Astrocyte (in vitro differentiated cells and primary cell): Measurements from ENCODE around the gene GLYATL3. TPM values are rescaled to one million over a fixed set of nuclear protein-coding genes. Genes with fewer than 3 reads are reported as not detected.

Source experiments
- DNase-seq: peaks from one replicate; pipeline ENCODE4 v3.0.0-alpha.2; 2010; ENCODE audit warnings: low read depth
- FAIRE-seq: peaks from 2 replicates; lab custom pipeline; 2011; peaks lifted over from hg19 to GRCh38; lab: Jason Lieb, UNC
- H2AFZ ChIP-seq: 2 replicates; pipeline ENCODE4 v1.6.0; 2012; ENCODE audit warnings: low read depth, low read length, inconsistent platforms
- H3K27ac ChIP-seq: 2 replicates; pipeline ENCODE4 v1.5.1; 2011; ENCODE audit warnings: low read depth, low read length, inconsistent platforms
- H3K27me3 ChIP-seq: 2 replicates; pipeline ENCODE4 v1.6.0; 2011; ENCODE audit warnings: low read length, inconsistent platforms; ENCODE audit not compliant: insufficient read depth
- H3K36me3 ChIP-seq: 2 replicates; pipeline ENCODE4 v1.5.1; 2011; ENCODE audit warnings: low read length, inconsistent platforms; ENCODE audit not compliant: insufficient read depth
- H3K4me1 ChIP-seq: 2 replicates; pipeline ENCODE4 v1.5.1; 2011; ENCODE audit warnings: low read length, inconsistent platforms; ENCODE audit not compliant: insufficient read depth
- H3K4me2 ChIP-seq: 2 replicates; pipeline ENCODE4 v1.6.0; 2012; ENCODE audit warnings: low read length, inconsistent platforms
- H3K4me3 ChIP-seq: 2 replicates; pipeline ENCODE4 v1.5.1; 2011; ENCODE audit warnings: low read depth, mild to moderate bottlenecking, low read length, inconsistent platforms; ENCODE audit not compliant: insufficient read depth
- H3K79me2 ChIP-seq: 2 replicates; pipeline ENCODE4 v1.6.0; 2012; ENCODE audit warnings: mild to moderate bottlenecking, low read length, inconsistent platforms; ENCODE audit not compliant: insufficient read depth
- H3K9ac ChIP-seq: 2 replicates; pipeline ENCODE4 v1.6.0; 2012; ENCODE audit warnings: mild to moderate bottlenecking, low read length, inconsistent platforms
- H3K9me3 ChIP-seq: 2 replicates; pipeline ENCODE4 v1.5.1; 2012; ENCODE audit warnings: low read depth, mild to moderate bottlenecking, low read length, inconsistent platforms; ENCODE audit not compliant: insufficient read depth
- H4K20me1 ChIP-seq: 2 replicates; pipeline ENCODE4 v1.6.0; 2012; ENCODE audit warnings: low read length, inconsistent platforms; ENCODE audit not compliant: insufficient read depth
- H3K27ac Mint-ChIP-seq: one replicate; pipeline ENCODE4 v1.8.0; 2021; ENCODE audit warnings: mild to moderate bottlenecking, mixed read lengths; ENCODE audit not compliant: unreplicated experiment
- H3K27me3 Mint-ChIP-seq: one replicate; pipeline ENCODE4 v1.8.0; 2021; ENCODE audit warnings: low read depth, mixed read lengths; ENCODE audit not compliant: unreplicated experiment
- H3K36me3 Mint-ChIP-seq: one replicate; pipeline ENCODE4 v1.8.0; 2021; ENCODE audit warnings: low read depth, mixed read lengths; ENCODE audit not compliant: unreplicated experiment
- H3K4me1 Mint-ChIP-seq: one replicate; pipeline ENCODE4 v1.8.0; 2021; ENCODE audit warnings: low read depth, mixed read lengths; ENCODE audit not compliant: unreplicated experiment
- H3K4me3 Mint-ChIP-seq: one replicate; pipeline ENCODE4 v1.8.0; 2021; ENCODE audit warnings: mild to moderate bottlenecking, moderate library complexity, mixed read lengths; ENCODE audit not compliant: unreplicated experiment
- H3K9me3 Mint-ChIP-seq: one replicate; pipeline ENCODE4 v1.8.0; 2021; ENCODE audit warnings: mild to moderate bottlenecking, mixed read lengths; ENCODE audit not compliant: unreplicated experiment
- EZH2 ChIP-seq: IDR thresholded peaks from 2 replicates; pipeline ENCODE4 v1.6.1; 2012; ENCODE audit warnings: mild to moderate bottlenecking, low read length, inconsistent platforms; ENCODE audit not compliant: insufficient read depth
- total RNA-seq: library from RNA; stranded (reverse); gene quantifications from 2 replicates; pipeline ENCODE4 v1.2.1, GENCODE V29; 2021
- TF ChIP-seq, protein P1 (sequence below): IDR thresholded peaks from 2 replicates; pipeline ENCODE4 v1.5.1; 2011; ENCODE audit warnings: low read depth, mild to moderate bottlenecking, inconsistent platforms, low read length, moderate library complexity; ENCODE audit not compliant: insufficient read depth

GLYATL3 gene
- total RNA-seq, 1 donor from 2014 or later = not detected

DNA sequence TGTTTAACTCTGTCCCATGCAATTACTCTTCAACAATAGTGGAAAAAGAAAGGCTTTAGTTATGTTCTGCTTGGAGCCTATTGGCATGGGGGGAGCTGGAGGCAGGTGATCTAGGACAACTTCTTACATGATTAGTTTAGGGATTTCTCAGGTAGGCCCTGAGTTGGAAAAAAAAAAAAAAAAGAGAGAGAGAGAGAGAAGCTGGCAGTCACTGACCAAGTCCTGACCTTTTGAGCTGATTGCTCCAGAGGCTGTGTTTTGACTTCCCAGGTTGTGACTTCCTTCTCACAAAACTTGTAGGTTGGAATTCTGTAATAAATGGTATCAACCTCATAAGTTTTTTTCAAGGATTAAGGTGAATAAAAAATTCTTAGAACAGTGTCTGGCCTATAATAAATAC lies 58.5 kb downstream of the GLYATL3 start:
- Histone ChIP-seq H3K4me3 (no peak overlapping the region), H3K9ac (no peak overlapping the region), H4K20me1 (no peaks in the 10 kb centered on the region), H3K36me3 (no peaks in the 10 kb centered on the region), H3K4me1 (peaks cover 14% of the 10 kb centered on the region), H3K27me3 (no peaks in the 10 kb centered on the region), H3K27ac (no peak overlapping the region), H3K4me2 (no peak overlapping the region), H3K79me2 (peaks cover 5% of the 10 kb centered on the region), H2AFZ (no peak overlapping the region), H3K9me3 (no peaks in the 10 kb centered on the region)
- FAIRE-seq = no peak
- DNase-seq = no peak
- no peak overlapping the region for H3K4me3 Mint-ChIP-seq
- H3K36me3 Mint-ChIP-seq = no peaks in the 10 kb centered on the region
- H3K9me3 Mint-ChIP-seq = no peaks in the 10 kb centered on the region
- H3K27me3 Mint-ChIP-seq = no peaks in the 10 kb centered on the region
- no peak for TF ChIP-seq EZH2
- TF ChIP-seq, protein P1, sequence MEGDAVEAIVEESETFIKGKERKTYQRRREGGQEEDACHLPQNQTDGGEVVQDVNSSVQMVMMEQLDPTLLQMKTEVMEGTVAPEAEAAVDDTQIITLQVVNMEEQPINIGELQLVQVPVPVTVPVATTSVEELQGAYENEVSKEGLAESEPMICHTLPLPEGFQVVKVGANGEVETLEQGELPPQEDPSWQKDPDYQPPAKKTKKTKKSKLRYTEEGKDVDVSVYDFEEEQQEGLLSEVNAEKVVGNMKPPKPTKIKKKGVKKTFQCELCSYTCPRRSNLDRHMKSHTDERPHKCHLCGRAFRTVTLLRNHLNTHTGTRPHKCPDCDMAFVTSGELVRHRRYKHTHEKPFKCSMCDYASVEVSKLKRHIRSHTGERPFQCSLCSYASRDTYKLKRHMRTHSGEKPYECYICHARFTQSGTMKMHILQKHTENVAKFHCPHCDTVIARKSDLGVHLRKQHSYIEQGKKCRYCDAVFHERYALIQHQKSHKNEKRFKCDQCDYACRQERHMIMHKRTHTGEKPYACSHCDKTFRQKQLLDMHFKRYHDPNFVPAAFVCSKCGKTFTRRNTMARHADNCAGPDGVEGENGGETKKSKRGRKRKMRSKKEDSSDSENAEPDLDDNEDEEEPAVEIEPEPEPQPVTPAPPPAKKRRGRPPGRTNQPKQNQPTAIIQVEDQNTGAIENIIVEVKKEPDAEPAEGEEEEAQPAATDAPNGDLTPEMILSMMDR = no peak
- no peaks in the 10 kb centered on the region for H3K4me1 Mint-ChIP-seq
- no peak overlapping the region for H3K27ac Mint-ChIP-seq

DNA sequence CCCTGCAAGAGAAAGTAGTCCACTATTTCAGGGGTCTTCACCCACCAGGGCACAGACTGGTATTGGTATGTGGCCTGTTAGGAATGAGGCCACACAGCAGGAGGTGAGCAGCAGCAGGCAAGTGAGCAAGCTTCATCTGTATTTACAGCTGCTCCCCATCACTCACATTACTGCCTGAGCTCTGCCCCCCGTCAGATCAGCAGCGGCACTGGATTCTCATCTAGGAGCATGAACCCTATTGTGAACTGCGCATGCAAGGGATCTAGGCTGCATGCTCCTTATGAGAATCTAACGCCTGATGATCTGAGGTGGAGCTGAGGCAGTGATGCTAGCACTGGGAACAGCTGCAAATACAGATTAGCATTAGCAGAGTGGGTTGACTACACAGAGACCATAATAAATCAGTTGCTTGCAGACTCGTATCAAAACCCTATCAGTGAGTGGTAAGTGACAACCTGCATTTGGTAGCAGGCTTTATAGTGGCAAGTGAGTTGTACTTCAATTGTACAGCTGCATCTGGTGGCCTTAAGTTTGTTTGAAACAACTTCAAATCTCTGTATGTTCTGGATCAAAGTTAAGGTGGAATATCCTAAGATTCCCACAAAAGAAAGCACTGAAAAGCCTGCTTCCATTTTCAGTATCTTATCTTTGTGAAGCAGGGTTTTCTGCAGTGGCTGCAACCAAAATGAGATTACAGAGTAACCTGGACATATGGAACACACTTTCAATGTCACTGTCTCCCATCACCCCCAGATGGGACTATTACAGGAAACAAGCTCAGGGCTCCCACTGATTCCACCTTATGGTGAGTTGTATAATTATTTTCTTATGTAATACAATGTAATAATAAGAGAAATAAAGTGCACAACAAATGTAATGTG lies 63.5 kb downstream of the GLYATL3 start:
- peaks cover 5% of the 10 kb centered on the region for H3K4me1 Mint-ChIP-seq
- no peak for FAIRE-seq
- no peaks in the 10 kb centered on the region for H3K79me2 ChIP-seq
- no peak overlapping the region for H3K9ac ChIP-seq
- H3K36me3 ChIP-seq = no peaks in the 10 kb centered on the region
- H3K27ac ChIP-seq = no peak overlapping the region
- H3K4me1 ChIP-seq = peaks cover 7% of the 10 kb centered on the region
- no peaks in the 10 kb centered on the region for H3K9me3 ChIP-seq
- no peak for TF ChIP-seq EZH2
- TF ChIP-seq, protein P1 = no peak
- H3K4me3 ChIP-seq = no peak overlapping the region
- H2AFZ ChIP-seq = no peak overlapping the region
- no peaks in the 10 kb centered on the region for H4K20me1 ChIP-seq
- H3K36me3 Mint-ChIP-seq = no peaks in the 10 kb centered on the region
- H3K27ac Mint-ChIP-seq = no peak overlapping the region
- no peaks in the 10 kb centered on the region for H3K27me3 ChIP-seq
- H3K9me3 Mint-ChIP-seq = no peaks in the 10 kb centered on the region
- no peaks in the 10 kb centered on the region for H3K27me3 Mint-ChIP-seq
- DNase-seq = no peak
- H3K4me2 ChIP-seq = no peak overlapping the region
- no peak overlapping the region for H3K4me3 Mint-ChIP-seq

DNA sequence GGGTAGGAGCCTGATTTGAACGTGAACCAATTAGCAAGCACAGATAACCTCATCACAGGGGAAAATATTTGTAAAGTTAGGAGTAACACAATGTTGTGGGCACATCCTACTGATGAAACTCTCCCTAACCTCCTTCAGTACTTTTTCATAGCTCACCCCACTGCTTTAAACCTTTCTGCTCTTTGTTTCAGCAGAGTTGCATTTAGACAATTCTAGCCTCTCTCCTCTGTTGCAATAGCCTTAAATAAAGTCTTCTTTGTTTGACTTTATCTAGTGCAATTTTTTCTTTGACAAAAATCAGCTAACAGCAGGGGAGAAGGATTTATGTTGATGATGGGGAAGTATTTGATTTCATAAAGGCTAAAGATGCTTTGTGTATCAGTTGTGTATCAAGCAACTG lies 64.8 kb downstream of the GLYATL3 start:
- Mint-ChIP-seq H3K27me3 (no peaks in the 10 kb centered on the region), H3K9me3 (no peaks in the 10 kb centered on the region), H3K4me3 (no peak overlapping the region), H3K27ac (no peak overlapping the region), H3K36me3 (no peaks in the 10 kb centered on the region), H3K4me1 (peaks cover 5% of the 10 kb centered on the region)
- DNase-seq (no peak), FAIRE-seq (no peak)
- H2AFZ ChIP-seq = no peak overlapping the region
- TF ChIP-seq, protein P1 = no peak
- TF ChIP-seq EZH2 = no peak
- H3K4me1 ChIP-seq = peaks cover 7% of the 10 kb centered on the region
- H3K79me2 ChIP-seq = no peaks in the 10 kb centered on the region
- no peak overlapping the region for H3K4me2 ChIP-seq
- no peaks in the 10 kb centered on the region for H4K20me1 ChIP-seq
- H3K9ac ChIP-seq = no peak overlapping the region
- no peaks in the 10 kb centered on the region for H3K36me3 ChIP-seq
- no peaks in the 10 kb centered on the region for H3K9me3 ChIP-seq
- no peaks in the 10 kb centered on the region for H3K27me3 ChIP-seq
- H3K27ac ChIP-seq = no peak overlapping the region
- no peak overlapping the region for H3K4me3 ChIP-seq
